ENCODE measurements around the gene DCAF4. TPM values are rescaled to one million over a fixed set of nuclear protein-coding genes. Genes with fewer than 3 reads are reported as not detected.
A peak's percentile ranks its signal among the peaks of the same experiment; 100 is the strongest.

DCAF4 gene
- total RNA-seq, 4 donors from 2014 or later: 11.2 to 49.5 (median 27.6) TPM

DNA sequence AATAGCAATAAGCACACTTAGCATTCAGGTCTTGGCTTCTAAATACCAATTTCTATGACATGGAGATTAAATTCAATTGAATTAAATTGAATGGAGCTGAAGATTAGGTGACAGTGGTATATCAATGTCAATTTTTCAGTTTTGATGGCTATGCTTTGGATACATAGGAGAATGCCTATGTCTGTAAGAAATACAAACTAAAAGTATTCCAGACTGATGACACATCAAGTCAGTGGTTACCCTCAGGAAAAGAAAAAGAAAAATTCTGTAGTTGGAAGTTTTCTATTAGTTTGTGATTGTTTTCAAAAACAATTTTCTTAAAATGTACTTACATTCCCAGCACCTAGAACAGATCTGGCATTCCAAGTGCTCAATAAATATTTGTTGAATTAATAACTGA lies 4.9 kb upstream of the DCAF4 start:
- Histone ChIP-seq H3K9me3 (no peaks in the 10 kb centered on the region), H3K27ac (no peak overlapping the region), H3K4me1 (no peaks in the 10 kb centered on the region), H3K4me3 (no peak overlapping the region), H3K36me3 (no peaks in the 10 kb centered on the region), H3K27me3 (no peaks in the 10 kb centered on the region)
- no peak for DNase-seq
- no peak for TF ChIP-seq POLR2A (IDR thresholded peaks at IDR 0.05)
- TF ChIP-seq, protein P1, sequence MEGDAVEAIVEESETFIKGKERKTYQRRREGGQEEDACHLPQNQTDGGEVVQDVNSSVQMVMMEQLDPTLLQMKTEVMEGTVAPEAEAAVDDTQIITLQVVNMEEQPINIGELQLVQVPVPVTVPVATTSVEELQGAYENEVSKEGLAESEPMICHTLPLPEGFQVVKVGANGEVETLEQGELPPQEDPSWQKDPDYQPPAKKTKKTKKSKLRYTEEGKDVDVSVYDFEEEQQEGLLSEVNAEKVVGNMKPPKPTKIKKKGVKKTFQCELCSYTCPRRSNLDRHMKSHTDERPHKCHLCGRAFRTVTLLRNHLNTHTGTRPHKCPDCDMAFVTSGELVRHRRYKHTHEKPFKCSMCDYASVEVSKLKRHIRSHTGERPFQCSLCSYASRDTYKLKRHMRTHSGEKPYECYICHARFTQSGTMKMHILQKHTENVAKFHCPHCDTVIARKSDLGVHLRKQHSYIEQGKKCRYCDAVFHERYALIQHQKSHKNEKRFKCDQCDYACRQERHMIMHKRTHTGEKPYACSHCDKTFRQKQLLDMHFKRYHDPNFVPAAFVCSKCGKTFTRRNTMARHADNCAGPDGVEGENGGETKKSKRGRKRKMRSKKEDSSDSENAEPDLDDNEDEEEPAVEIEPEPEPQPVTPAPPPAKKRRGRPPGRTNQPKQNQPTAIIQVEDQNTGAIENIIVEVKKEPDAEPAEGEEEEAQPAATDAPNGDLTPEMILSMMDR (IDR thresholded peaks at IDR 0.05): no peak

DNA sequence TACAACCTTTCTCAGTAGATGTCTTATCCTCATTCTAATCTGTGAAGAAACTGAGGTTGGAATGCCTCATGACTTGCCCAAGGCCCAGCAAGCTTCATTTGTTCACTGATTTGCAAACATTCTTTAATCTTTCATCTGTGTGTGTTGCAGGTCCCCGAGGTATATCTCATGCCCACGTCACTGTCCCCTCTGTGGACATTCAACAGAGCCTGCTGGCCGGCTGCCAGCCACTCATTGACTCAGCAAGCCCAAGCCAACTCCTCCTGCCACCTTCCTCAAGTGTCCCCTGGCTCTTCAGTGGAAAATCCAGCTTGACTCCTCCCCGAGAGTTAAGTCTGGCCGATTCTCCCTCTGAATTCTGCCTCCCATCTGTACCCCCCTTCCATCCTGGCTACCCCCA lies 1.9 kb upstream of the DCAF4 start:
- no peak for TF ChIP-seq POLR2A (IDR thresholded peaks at IDR 0.05)
- H3K27me3 ChIP-seq: no peaks in the 10 kb centered on the region
- no peaks in the 10 kb centered on the region for H3K4me1 ChIP-seq
- no peaks in the 10 kb centered on the region for H3K9me3 ChIP-seq
- no peaks in the 10 kb centered on the region for H3K36me3 ChIP-seq
- H3K27ac ChIP-seq: no peak overlapping the region
- no peak for DNase-seq
- H3K4me3 ChIP-seq: no peak overlapping the region

DNA sequence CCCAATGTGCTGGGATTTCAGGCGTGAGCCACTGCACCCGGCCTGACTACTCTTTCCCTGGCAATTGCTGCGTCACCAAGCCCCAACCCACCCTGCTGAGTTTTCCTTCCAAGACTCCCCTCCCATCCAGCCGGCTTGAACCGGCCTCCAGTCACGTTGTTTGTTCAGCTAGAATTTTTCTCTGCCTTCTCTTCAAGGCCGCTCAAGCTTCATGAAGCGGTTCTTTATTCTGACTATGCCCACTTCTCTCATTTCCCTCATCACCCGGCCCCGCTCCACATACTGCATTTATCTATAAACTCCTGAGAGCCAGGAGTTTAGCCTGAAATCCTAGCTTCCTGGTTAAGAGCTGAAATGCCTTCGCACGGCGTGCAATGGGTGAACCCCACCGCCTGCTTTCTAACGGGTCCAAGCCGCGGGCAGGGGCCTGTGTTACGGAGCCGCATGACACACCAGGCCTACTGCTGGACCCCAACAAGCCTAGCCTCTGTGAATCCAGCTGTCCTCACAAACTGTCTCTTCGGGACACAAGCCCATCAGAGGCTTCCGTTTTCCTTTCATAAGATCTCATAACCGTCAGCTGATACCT lies 999 bp upstream of the DCAF4 start:
- DNase-seq: no peak
- TF ChIP-seq POLR2A (IDR thresholded peaks at IDR 0.05): no peak
- TF ChIP-seq, protein P1 (IDR thresholded peaks at IDR 0.05): no peak
- Histone ChIP-seq H3K4me1 (no peaks in the 10 kb centered on the region), H3K27me3 (no peaks in the 10 kb centered on the region), H3K36me3 (no peaks in the 10 kb centered on the region), H3K27ac (peak overlapping the region in 1 of 4 donors; percentile 89), H3K9me3 (no peaks in the 10 kb centered on the region), H3K4me3 (peak overlapping the region in 1 of 4 donors; percentile 89)

DNA sequence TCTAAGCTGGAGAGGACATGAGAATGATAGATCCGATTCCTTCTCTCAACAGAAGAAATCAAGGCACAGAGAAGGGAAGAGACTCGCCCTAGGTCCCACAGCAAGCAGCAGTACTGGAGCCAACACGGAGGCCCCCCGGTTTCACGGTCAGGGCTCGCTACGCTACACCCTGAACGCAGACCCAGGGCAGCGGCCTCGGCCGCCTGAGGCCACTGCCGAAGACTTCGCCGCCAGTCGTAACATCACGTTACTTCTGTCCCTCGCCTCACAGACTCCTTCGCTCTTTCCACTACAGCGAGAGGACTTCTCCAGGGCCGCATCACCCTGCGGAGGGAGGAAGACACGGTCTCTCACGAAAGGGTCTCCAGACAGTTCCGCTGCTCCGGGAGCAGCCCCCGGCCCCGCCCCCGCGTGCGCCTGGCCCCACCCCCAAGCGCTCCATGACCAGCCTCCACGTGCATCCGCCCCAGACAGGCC lies 411 bp upstream of the DCAF4 start:
- Histone ChIP-seq H3K9me3 (no peaks in the 10 kb centered on the region), H3K27me3 (no peaks in the 10 kb centered on the region), H3K4me3 (peak overlapping the region; percentile 62 to 89 (median 80)), H3K4me1 (no peaks in the 10 kb centered on the region), H3K27ac (peak overlapping the region in 3 of 4 donors; percentile 85 to 90 (median 89)), H3K36me3 (no peaks in the 10 kb centered on the region)
- TF ChIP-seq, protein P1 (IDR thresholded peaks at IDR 0.05): no peak
- no peak for TF ChIP-seq POLR2A (IDR thresholded peaks at IDR 0.05)
- DNase-seq: no peak

DNA sequence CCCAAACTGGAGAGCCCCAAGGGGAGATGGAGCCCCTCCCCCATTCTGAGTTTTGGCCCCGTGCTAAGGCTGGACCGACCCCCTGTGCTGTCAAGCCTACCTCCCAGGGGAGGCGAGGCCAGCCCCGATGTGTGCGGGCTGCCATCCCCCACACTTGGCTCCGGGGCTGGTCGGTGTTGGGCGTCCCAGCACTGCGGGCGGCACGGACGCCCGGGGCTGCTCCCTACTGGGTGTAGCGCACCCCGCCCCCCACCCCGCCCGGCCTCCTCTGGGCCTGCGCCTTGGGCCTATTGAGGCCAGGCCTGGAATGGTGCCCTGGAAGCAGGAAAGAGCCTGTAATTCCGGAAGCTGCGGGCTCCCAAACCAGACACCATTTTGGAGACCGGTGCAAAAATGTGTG lies 2.6 kb downstream of the DCAF4 start:
- Histone ChIP-seq H3K27me3 (no peaks in the 10 kb centered on the region), H3K9me3 (no peaks in the 10 kb centered on the region)

DNA sequence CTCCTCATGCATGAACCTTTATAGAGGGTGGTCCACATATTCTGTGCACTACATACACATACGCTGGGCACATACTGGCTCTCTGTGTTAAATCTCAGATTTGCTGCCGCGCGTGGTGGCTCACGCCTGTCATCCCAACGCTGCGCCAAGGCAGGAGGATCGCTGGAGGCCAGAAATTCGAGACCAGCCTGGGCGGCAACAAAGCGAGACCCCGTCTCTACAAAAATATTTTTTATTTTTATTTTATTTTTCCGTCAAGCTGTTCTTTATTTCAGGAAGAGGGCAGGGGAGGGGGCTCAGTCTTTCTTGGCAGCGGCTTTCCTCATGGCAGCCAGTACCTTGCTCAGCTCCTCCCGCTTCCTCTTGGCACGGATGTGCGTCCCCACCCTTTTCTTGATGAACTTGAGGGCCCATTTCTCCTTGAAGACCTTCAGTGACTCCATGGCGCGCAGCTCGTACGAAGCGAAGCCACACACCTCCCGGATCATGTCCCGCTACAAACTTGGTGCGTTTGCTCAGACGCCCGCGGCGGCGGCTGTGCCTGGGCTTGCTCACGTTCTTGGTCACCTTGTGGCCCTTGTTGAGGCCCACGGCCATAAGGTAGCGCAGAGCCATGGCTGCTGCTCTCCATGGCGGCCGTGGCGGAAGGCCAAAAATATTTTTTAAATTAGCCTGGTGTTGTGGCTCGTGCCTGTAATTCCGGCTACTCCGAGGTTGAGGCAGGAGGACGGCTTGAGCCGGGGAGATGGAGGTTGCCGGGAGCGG lies 3.2 kb downstream of the DCAF4 start:
- DNase-seq: no peak
- Histone ChIP-seq H3K4me1 (no peaks in the 10 kb centered on the region), H3K36me3 (no peaks in the 10 kb centered on the region), H3K9me3 (no peaks in the 10 kb centered on the region), H3K4me3 (no peak overlapping the region), H3K27me3 (no peaks in the 10 kb centered on the region), H3K27ac (no peak overlapping the region)
- TF ChIP-seq, protein P1 (IDR thresholded peaks at IDR 0.05): no peak
- no peak for TF ChIP-seq POLR2A (IDR thresholded peaks at IDR 0.05)

More for the DNA sequence above, 2.6 kb downstream of the DCAF4 start:
- no peak for DNase-seq
- Histone ChIP-seq H3K4me1 (no peaks in the 10 kb centered on the region), H3K36me3 (no peaks in the 10 kb centered on the region), H3K27ac (no peak overlapping the region), H3K4me3 (no peak overlapping the region)
- TF ChIP-seq, protein P1 (IDR thresholded peaks at IDR 0.05): no peak
